Measurements from ENCODE around the gene GBA2. TPM values are rescaled to one million over a fixed set of nuclear protein-coding genes. Genes with fewer than 3 reads are reported as not detected.

GBA2 gene
- total RNA-seq, 1 donor from 2014 or later: 68.0 TPM

- intact Hi-C loops (cut with DNase I): no loop called here
- ATAC-seq (no peak), DNase-seq (no peak)
- peaks cover 28% of the 10 kb centered on the region for H3K36me3 ChIP-seq
- TF ChIP-seq CTCF (IDR thresholded peaks at IDR 0.05): no peak
- H3K4me3 ChIP-seq: peak overlapping the region; percentile 84
- H3K27me3 ChIP-seq (ENCODE audit: low read depth): no peaks in the 10 kb centered on the region
- peak overlapping the region; percentile 71 for H3K27ac ChIP-seq
- no peaks in the 10 kb centered on the region for H3K9me3 ChIP-seq
- H3K4me1 ChIP-seq: peaks cover 66% of the 10 kb centered on the region
Measured at GRCh38 chr9:35729101-35729500, 19.9 kb downstream of the GBA2 start.

- peaks cover 59% of the 10 kb centered on the region for H3K4me1 ChIP-seq
- DNase-seq (peak; percentile 74), ATAC-seq (peak in 1 of 2 donors; percentile 3)
- H3K27ac ChIP-seq: peak overlapping the region; percentile 71
- H3K9me3 ChIP-seq: no peaks in the 10 kb centered on the region
- intact Hi-C loops (cut with DNase I): no loop called here
- TF ChIP-seq CTCF (IDR thresholded peaks at IDR 0.05): no peak
- peaks cover 35% of the 10 kb centered on the region for H3K36me3 ChIP-seq
- peak overlapping the region; percentile 84 for H3K4me3 ChIP-seq
- H3K27me3 ChIP-seq (ENCODE audit: low read depth): no peaks in the 10 kb centered on the region
Measured at GRCh38 chr9:35728041-35728971, 20.7 kb downstream of the GBA2 start.

GRCh38 chr9:35727676-35728040 is 21.4 kb downstream of the GBA2 start:
- peaks cover 42% of the 10 kb centered on the region for H3K36me3 ChIP-seq
- intact Hi-C loops (cut with DNase I): no loop called here
- TF ChIP-seq CTCF (IDR thresholded peaks at IDR 0.05): no peak
- DNase-seq (no peak), ATAC-seq (no peak)
- peak overlapping the region; percentile 84 for H3K4me3 ChIP-seq
- peaks cover 55% of the 10 kb centered on the region for H3K4me1 ChIP-seq
- no peaks in the 10 kb centered on the region for H3K27me3 ChIP-seq (ENCODE audit: low read depth)
- H3K9me3 ChIP-seq: no peaks in the 10 kb centered on the region
- H3K27ac ChIP-seq: peak overlapping the region; percentile 71

DNA sequence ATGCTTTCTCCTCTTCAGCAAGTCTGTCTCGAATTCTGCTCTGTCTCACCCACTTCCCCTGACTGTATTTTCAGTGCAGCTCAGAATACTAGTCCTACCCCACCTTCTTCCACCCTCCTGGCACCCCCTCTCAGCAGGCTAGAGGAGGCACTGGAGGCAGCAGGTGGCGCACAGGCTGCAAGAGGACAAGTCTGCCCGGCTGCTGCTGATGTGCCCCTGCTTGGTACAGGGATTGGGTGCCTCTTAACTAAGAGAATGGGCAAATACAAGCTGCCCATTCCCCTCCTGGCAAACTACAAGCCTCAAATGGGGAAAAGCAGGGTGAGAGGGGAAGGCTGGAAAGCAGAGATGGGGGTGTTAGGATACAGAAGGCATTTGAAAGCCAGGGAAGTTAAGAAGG is 22.1 kb downstream of the GBA2 start:
- peaks cover 49% of the 10 kb centered on the region for H3K36me3 ChIP-seq
- peak overlapping the region; percentile 71 for H3K27ac ChIP-seq
- H3K4me3 ChIP-seq: peak overlapping the region; percentile 84
- peak; percentile 50 to 51 for ATAC-seq
- intact Hi-C loops (cut with DNase I): no loop called here
- no peaks in the 10 kb centered on the region for H3K9me3 ChIP-seq
- no peak for TF ChIP-seq CTCF (IDR thresholded peaks at IDR 0.05)
- peak; percentile 68 for DNase-seq
- no peaks in the 10 kb centered on the region for H3K27me3 ChIP-seq (ENCODE audit: low read depth)
- H3K4me1 ChIP-seq: peaks cover 55% of the 10 kb centered on the region

GRCh38 chr9:35725362-35725761 is 23.7 kb downstream of the GBA2 start:
- no peak overlapping the region for H3K4me3 ChIP-seq
- ATAC-seq: no peak
- H3K4me1 ChIP-seq: peaks cover 47% of the 10 kb centered on the region
- intact Hi-C loops (cut with DNase I): no loop called here
- peaks cover 65% of the 10 kb centered on the region for H3K36me3 ChIP-seq
- no peaks in the 10 kb centered on the region for H3K9me3 ChIP-seq
- no peak for DNase-seq
- no peak overlapping the region for H3K27ac ChIP-seq
- H3K27me3 ChIP-seq (ENCODE audit: low read depth): no peaks in the 10 kb centered on the region
- no peak for TF ChIP-seq CTCF (IDR thresholded peaks at IDR 0.05)
